OCI-LY3 (cell line): ENCODE measurements around the gene RTN4RL1.
A peak's percentile ranks its signal among the peaks of the same experiment; 100 is the strongest.

ENCODE experiments used
- H2AFZ ChIP-seq: fragments of 200-600, 300-600 bp; shearing (Covaris generic); 2 replicates; pipeline ENCODE4 v1.6.0; 2014; ENCODE audit warnings: antibody characterized with exemption, low read depth, low read length
- H3K27ac ChIP-seq: fragments of 200-600, 300-600 bp; sonication (generic); 2 replicates; pipeline ENCODE4 v1.5.1; 2014; ENCODE audit warnings: mild to moderate bottlenecking, low read length, moderate library complexity, mixed read lengths
- H3K27me3 ChIP-seq: fragments of 200-600, 300-600 bp; sonication (generic); 2 replicates; pipeline ENCODE4 v1.6.1; 2014; ENCODE audit warnings: low read depth, low read length, mixed read lengths
- H3K36me3 ChIP-seq: fragments of 200-600, 300-600 bp; sonication (generic); replicated peaks from 2 replicates; pipeline ENCODE3; 2014; ENCODE audit warnings: low read depth, low read length, mixed read lengths
- H3K4me1 ChIP-seq: fragments of 300-600, 200-600 bp; sonication (generic); 2 replicates; pipeline ENCODE4 v1.6.1; 2014; ENCODE audit warnings: low read length, mixed read lengths
- H3K4me2 ChIP-seq: fragments of 200-600, 300-600 bp; sonication (generic); 2 replicates; pipeline ENCODE4 v1.6.1; 2014; ENCODE audit warnings: low read length, mixed read lengths
- H3K4me3 ChIP-seq: fragments of 300-600, 200-600 bp; sonication (generic); 2 replicates; pipeline ENCODE4 v1.5.1; 2014; ENCODE audit warnings: antibody characterized with exemption, mild to moderate bottlenecking, low read length, moderate library complexity
- H3K79me2 ChIP-seq: fragments of 300-600, 200-600 bp; shearing (Covaris generic); 2 replicates; pipeline ENCODE4 v1.6.1; 2014; ENCODE audit warnings: mild to moderate bottlenecking, low read length, mixed read lengths
- H3K9ac ChIP-seq: fragments of 300-600, 200-600 bp; shearing (Covaris generic); 2 replicates; pipeline ENCODE4 v1.6.0; 2014; ENCODE audit warnings: mild to moderate bottlenecking, low read length, moderate library complexity
- H3K9me3 ChIP-seq: fragments of 200-600, 300-600 bp; shearing (Covaris generic); 2 replicates; pipeline ENCODE4 v1.6.1; 2014; ENCODE audit warnings: low read length, mixed read lengths; ENCODE audit not compliant: insufficient read depth
- H4K20me1 ChIP-seq: fragments of 200-600, 300-600 bp; sonication (generic); 2 replicates; pipeline ENCODE4 v1.6.1; 2016; ENCODE audit warnings: low read length, mixed read lengths; ENCODE audit not compliant: insufficient read depth
- CTCF ChIP-seq: fragments of 200-600, 300-600 bp; sonication (generic); IDR thresholded peaks from 2 replicates; pipeline ENCODE4 v1.5.1; 2014; ENCODE audit warnings: antibody characterized with exemption, low read length, low read depth
- EZH2phosphoT487 ChIP-seq: fragments of 200-600 bp; shearing (Covaris generic); IDR thresholded peaks from 2 replicates; pipeline ENCODE4 v1.6.1; 2018; ENCODE audit warnings: antibody characterized with exemption, mixed run types, low read depth

The RTN4RL1 gene

GRCh38 chr17:2054262-2054511, 29.1 kb upstream of the RTN4RL1 start:
- Histone ChIP-seq H3K4me1 (peaks cover 10% of the 10 kb centered on the region; the same call in 1 of the 2 replicates), H3K9me3 (no peaks in the 10 kb centered on the region), H3K4me3 (peak overlapping the region; percentile 84), H3K27me3 (no peaks in the 10 kb centered on the region), H3K79me2 (no peaks in the 10 kb centered on the region), H3K4me2 (peak overlapping the region; percentile 77), H4K20me1 (no peaks in the 10 kb centered on the region), H3K27ac (no peak overlapping the region), H3K36me3 (no peaks in the 10 kb centered on the region), H2AFZ (no peak overlapping the region), H3K9ac (no peak overlapping the region)
- no peak for TF ChIP-seq EZH2phosphoT487
- no peak for TF ChIP-seq CTCF

GRCh38 chr17:2053380-2054261, 28.5 kb upstream of the RTN4RL1 start:
- no peak overlapping the region for H2AFZ ChIP-seq
- peak overlapping the region; percentile 32; the same call in 1 of the 2 replicates for H3K9ac ChIP-seq
- no peak overlapping the region for H3K27ac ChIP-seq
- no peaks in the 10 kb centered on the region for H4K20me1 ChIP-seq
- peaks cover 13% of the 10 kb centered on the region; the same call in 1 of the 2 replicates for H3K4me1 ChIP-seq
- H3K79me2 ChIP-seq = no peaks in the 10 kb centered on the region
- no peaks in the 10 kb centered on the region for H3K9me3 ChIP-seq
- no peaks in the 10 kb centered on the region for H3K27me3 ChIP-seq
- H3K4me3 ChIP-seq = peak overlapping the region; percentile 84
- no peaks in the 10 kb centered on the region for H3K36me3 ChIP-seq
- TF ChIP-seq CTCF (peak; percentile 67), EZH2phosphoT487 (no peak)
- H3K4me2 ChIP-seq = peak overlapping the region; percentile 77

GRCh38 chr17:2051933-2052559, 26.9 kb upstream of the RTN4RL1 start:
- H3K4me3 ChIP-seq = no peak overlapping the region
- H3K4me2 ChIP-seq = no peak overlapping the region
- H4K20me1 ChIP-seq = no peaks in the 10 kb centered on the region
- H3K9ac ChIP-seq = no peak overlapping the region
- no peaks in the 10 kb centered on the region for H3K79me2 ChIP-seq
- no peaks in the 10 kb centered on the region for H3K27me3 ChIP-seq
- H2AFZ ChIP-seq = no peak overlapping the region
- H3K4me1 ChIP-seq = peaks cover 13% of the 10 kb centered on the region; the same call in 1 of the 2 replicates
- H3K27ac ChIP-seq = no peak overlapping the region
- H3K9me3 ChIP-seq = no peaks in the 10 kb centered on the region
- no peaks in the 10 kb centered on the region for H3K36me3 ChIP-seq
- TF ChIP-seq EZH2phosphoT487 = no peak
- TF ChIP-seq CTCF = no peak

GRCh38 chr17:2051061-2051932, 26.2 kb upstream of the RTN4RL1 start:
- peaks cover 11% of the 10 kb centered on the region; the same call in 1 of the 2 replicates for H3K4me1 ChIP-seq
- H3K4me3 ChIP-seq = no peak overlapping the region
- no peak overlapping the region for H3K4me2 ChIP-seq
- no peak overlapping the region for H3K9ac ChIP-seq
- H3K27ac ChIP-seq = no peak overlapping the region
- H3K36me3 ChIP-seq = no peaks in the 10 kb centered on the region
- H3K79me2 ChIP-seq = no peaks in the 10 kb centered on the region
- no peak for TF ChIP-seq EZH2phosphoT487
- no peaks in the 10 kb centered on the region for H3K27me3 ChIP-seq
- no peaks in the 10 kb centered on the region for H3K9me3 ChIP-seq
- no peaks in the 10 kb centered on the region for H4K20me1 ChIP-seq
- H2AFZ ChIP-seq = no peak overlapping the region
